HEK293T (cell line): ENCODE measurements around the gene ACVR1.

ENCODE experiments used
- ARNT ChIP-seq: fragments of 450-650 bp; IDR thresholded peaks from 2 replicates; pipeline ENCODE4 v1.6.1; 2017; ENCODE audit warnings: mild to moderate bottlenecking
- BHLHE40 ChIP-seq: fragments of 450-650 bp; IDR thresholded peaks from 2 replicates; pipeline ENCODE4 v1.6.1; 2016; ENCODE audit warnings: mild to moderate bottlenecking, moderate library complexity, borderline replicate concordance
- ELF4 ChIP-seq: fragments of 450-650 bp; IDR thresholded peaks from 2 replicates; pipeline ENCODE4 v1.6.1; 2017; ENCODE audit warnings: antibody characterized with exemption
- FOXA1 ChIP-seq: fragments of 450-650 bp; IDR thresholded peaks from 2 replicates; pipeline ENCODE4 v1.6.1; 2016; ENCODE audit warnings: mild to moderate bottlenecking
- FOXK2 ChIP-seq: fragments of 450-650 bp; IDR thresholded peaks from 2 replicates; pipeline ENCODE4 v1.6.1; 2016; ENCODE audit warnings: mild to moderate bottlenecking
- FOXM1 ChIP-seq: fragments of 450-650 bp; IDR thresholded peaks from 2 replicates; pipeline ENCODE4 v1.6.1; 2017; ENCODE audit warnings: mild to moderate bottlenecking, borderline replicate concordance
- NFRKB ChIP-seq: fragments of 450-650 bp; IDR thresholded peaks from 2 replicates; pipeline ENCODE4 v1.6.1; 2016; ENCODE audit warnings: mild to moderate bottlenecking, moderate library complexity
- SP1 ChIP-seq: fragments of 450-650 bp; IDR thresholded peaks from 2 replicates; pipeline ENCODE4 v1.6.1; 2017
- SUZ12 ChIP-seq: fragments of 450-650 bp; IDR thresholded peaks from 2 replicates; pipeline ENCODE4 v1.6.1; 2016; ENCODE audit warnings: mild to moderate bottlenecking
- TARDBP ChIP-seq: fragments of 450-650 bp; IDR thresholded peaks from 2 replicates; pipeline ENCODE4 v1.6.1; 2016
- ZNF384 ChIP-seq: fragments of 450-650 bp; IDR thresholded peaks from 2 replicates; pipeline ENCODE4 v1.6.1; 2016

GRCh38 chr2:157868993-157869392 lies 7.1 kb downstream of the ACVR1 start:
- TF ChIP-seq ELF4 = no peak
- no peak for TF ChIP-seq FOXA1
- no peak for TF ChIP-seq TARDBP
- no peak for TF ChIP-seq FOXM1
- TF ChIP-seq SUZ12 = no peak
- TF ChIP-seq SP1 = no peak
- no peak for TF ChIP-seq NFRKB
- TF ChIP-seq ZNF384 = no peak
- TF ChIP-seq BHLHE40 = no peak
- TF ChIP-seq ARNT = no peak
- TF ChIP-seq FOXK2 = no peak
